HG02610 (cell line): Measurements from ENCODE around the gene AKAP9.
A peak's percentile ranks its signal among the peaks of the same experiment; 100 is the strongest.
"Not testable (repeated sequence)": the region's sequence is repeated elsewhere in the genome, so short reads cannot be mapped to it uniquely, and the experiment has no call there.

Experiments
- ATAC-seq: cut with Tn5 transposase; IDR thresholded peaks from one replicate; pipeline ENCODE4 v1.9.1; 2021; ENCODE audit warnings: mild to moderate bottlenecking, moderate library complexity; ENCODE audit not compliant: unreplicated experiment

The AKAP9 gene

DNA sequence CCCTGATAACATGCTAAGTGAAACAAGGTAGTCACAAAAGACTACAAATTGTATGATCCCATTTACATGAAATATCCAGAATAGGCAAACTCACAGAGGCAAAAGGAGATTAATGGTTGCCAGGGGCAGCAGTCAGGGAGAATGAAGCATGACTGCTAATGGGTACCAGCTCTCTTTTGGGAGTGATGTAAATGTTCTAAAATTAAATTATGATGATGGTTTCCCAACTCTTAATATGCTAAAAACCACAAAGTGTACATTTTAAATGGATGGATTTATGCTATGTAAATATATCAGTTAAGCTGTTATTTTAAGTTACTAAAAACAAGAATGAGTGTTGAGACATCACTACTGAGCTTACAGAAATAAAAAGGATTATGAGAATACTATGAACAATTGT, 181.0 kb downstream of the AKAP9 start:
- ATAC-seq, result no peak

DNA sequence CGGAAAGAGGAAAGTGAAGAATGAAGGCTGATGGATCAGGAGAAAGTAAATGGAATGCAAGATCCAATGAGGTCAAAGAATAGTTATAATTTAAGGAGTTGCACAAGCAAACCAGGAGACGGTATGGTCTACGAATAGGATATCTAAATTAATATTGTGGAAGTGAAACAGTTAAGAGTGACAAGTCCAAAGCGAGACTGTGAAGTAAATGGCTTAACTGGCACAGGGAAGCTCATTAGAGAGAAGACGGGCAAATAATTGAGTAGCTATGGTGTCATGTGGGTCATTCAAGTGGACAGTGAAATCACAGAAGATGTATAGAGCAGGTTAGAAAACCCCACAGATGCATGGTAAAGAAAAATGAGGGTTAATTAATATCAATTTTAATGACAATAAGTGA, 190.4 kb downstream of the AKAP9 start:
- no peak for ATAC-seq

DNA sequence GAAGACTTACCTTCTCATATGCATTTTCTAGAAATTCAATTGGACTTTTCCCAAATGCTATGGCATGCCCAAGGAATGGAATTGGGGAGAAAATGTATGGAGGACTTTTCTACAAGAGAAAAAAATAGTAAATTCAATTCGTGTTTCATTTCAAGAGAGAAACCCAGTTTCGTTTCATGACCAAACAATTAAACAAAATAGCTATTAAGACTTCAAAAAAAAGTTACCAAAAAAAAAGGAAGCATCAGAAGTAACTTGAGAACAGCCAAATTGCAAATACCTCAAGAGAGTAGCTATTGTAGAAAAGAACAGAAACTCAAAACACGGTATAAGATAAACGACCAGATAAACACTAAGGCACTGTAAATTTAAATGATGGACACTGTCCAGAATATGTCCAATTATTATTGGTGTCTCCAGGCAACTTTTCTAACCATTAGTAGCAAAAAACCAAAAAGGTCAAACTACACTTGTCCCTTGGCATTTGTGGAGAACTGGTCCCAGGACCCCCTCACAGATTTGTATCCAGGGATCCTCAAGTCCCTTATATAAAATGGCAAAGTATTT, 191.2 kb downstream of the AKAP9 start:
- ATAC-seq, result no peak

DNA sequence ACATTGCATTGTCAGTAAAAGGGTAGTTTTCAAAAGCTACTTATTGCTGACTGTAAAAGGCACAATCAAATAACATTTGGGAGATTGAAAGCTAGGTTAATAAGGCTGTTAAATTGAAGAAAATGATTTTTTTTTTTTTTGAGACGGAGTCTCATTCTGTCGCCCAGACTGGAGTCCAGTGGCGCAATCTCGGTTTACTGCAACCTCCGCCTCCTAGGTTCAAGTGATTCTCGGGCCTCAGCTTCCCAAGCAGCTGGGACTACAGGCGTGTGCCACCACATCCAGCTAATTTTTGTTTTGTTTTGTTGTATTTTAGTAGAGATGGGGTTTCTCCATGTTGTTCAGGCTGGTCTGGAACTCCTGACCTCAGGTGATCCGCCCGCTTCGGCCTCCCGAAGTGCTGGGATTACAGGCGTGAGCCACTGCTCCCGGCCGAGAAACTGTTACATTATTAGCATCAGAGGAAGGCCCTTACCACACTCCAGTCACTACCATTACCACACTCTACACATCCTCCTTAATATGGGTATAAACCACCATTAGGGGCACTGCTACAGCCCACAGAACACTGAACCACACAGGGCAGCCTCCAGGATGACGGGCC, 192.6 kb downstream of the AKAP9 start:
- ATAC-seq, result peak; percentile 12

DNA sequence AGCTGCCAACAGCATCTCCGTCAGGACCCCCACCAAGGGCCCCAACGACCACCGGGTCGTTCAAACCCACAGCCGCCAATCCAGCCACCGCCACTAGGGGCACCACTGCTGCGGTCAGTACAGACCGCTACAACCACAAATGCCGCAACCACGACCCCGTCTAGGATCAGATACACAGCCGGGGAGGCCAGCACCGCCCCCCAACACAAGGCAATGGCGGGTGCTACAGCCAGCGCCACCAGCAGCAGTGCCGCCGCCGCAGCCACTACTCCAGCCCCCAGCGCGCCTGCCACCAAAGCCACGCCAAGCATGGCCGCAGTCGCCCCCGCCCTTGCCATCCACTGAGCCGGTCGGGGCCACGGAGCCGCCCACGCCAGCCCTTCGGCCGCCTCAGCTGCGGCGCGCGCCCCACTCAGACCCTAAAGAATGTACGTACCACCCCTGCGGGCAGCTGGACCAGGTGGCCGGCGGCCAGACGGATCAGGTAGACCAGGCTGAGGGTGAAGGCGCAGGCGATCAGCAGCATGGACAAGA, 193.1 kb downstream of the AKAP9 start:
- peak; percentile 25 for ATAC-seq

DNA sequence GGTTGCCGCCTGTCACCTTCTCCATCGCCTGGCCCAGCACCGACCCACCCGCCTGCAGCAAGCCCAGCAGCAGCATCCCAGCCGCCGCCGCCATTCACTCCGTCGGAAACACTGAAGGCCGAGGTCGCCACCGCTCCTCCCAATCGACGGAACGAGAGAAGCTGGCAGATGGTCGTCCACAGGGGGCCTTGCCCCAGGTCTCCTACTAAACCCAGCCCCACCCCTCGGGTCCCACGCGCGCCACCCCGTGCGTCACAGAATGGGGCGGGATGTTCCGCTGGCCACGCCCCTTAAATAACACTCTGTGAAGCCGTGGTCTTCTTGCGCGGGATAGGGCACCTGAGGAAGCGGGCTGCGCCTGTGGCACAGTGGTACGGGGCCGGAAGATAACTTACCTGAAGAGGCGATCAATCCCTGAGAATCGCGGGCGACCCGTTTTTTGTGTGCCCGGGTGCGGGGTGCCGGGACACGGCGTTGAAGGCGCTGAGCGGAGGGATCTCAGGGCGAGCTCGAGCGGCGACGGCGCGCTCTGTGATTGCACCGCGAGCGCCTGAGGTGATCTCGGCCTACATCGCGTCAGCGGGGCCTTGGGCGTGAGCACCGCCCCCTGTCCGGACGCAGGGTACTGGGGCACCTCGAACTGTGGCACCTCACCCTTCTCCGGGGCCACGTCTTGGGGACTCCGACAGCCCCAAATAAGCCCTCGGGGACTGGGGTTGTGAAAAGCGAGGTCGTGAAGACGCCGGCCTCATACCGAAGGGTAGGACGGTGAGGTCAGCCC, 193.8 kb downstream of the AKAP9 start, which contains the start of gene CYP51A1:
Gene CYP51A1 (minus strand): TSS at position 207 of the 781 bp plus-strand sequence. CDS start 113 bp downstream, at position 94.
- peak; percentile 93 for ATAC-seq

DNA sequence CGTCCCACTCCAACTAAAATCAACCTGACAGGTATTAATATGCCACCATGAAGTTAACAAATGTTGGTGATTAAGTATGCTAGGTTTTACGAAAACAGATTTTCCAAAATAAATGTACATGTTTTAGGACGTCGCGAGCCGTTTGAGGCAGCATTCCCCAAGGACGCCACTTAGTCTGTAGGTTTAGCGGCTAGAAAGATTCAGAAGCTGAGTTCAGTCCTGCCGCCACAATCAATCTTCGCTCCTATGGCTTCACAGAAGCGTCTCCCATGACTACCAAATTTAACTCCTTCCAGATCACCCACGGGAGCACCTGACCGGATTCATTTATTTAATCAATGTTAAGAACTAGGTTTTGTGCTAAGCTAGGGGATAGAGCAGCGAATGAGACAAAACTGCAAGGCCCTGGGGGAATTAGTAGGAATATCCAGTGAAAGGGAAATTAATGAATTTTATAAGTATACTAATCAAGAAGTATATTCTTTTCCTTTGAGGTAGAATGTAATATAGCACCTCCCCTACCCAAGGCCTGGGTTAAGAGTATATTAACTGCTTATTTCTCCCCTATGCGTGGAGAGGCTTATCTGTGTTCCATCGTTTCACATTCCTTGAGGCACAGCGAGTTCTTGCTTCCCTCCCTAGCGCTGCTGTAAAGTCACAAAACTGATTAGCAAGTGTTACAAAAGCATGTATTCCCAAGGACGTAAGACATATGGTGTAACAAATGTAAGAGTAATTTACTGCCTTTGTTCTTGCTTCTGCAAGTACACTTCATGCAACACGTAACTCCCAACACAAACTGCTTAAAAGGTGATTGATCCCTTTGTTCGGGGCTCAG, 194.6 kb downstream of the AKAP9 start:
- ATAC-seq, result no peak

DNA sequence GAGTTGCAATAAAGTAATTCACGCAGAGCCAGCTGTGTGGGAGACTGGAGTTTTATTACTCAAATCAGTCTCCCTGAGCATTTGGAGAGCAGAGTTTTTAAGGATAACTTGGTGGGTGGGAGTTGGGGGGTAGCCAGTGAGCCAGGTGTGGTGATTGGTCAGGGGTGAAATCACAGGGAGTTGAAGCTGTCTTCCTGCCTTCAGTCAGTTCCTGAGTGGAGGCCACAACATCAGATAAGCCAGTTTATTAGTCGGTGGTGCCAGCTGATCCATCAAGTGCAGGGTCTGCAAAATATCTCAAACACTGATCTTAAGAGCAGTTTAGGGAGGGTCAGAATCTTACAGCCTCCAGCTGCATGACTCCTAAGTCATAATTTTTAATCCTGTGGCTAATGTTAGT, 196.9 kb downstream of the AKAP9 start:
- ATAC-seq, result no peak

DNA sequence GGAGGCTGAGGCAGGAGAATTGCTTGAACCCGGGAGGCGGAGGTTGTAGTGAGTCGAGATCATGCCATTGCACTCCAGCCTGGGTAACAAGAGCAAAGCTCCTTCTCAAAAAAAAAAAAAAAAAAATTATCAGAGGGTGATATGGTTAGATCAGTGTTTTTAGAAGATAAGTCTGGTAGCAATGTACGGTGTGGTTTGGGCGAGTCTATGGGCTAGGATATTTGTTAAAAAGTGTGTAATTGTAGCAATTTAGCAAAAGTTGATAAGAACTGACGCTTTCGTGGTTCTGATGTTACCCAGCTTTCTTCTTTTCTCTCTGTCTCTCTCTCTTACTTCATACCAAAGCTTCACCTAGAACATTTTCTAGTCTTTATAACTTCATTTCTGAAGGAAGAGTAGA, 200.5 kb downstream of the AKAP9 start:
- ATAC-seq, result no peak

DNA sequence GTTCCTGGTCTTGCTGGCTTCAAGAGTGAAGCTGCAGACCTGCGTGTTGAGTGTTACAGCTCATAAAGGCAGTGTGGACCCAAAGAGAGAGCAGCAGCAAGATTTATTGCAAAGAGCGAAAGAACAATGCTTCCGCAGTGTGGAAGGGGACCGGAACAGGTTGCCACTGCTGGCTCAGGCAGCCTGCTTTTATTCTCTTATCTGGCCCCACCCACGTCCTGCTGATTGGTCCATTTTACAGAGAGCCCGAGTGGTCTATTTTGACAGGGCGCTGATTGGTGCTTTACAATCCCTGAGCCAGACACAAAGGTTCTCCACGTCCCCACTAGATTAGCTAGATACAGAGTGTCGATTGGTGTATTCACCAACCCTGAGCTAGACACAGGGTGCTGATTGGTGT, 202.1 kb downstream of the AKAP9 start:
- ATAC-seq, result not testable (repeated sequence)

DNA sequence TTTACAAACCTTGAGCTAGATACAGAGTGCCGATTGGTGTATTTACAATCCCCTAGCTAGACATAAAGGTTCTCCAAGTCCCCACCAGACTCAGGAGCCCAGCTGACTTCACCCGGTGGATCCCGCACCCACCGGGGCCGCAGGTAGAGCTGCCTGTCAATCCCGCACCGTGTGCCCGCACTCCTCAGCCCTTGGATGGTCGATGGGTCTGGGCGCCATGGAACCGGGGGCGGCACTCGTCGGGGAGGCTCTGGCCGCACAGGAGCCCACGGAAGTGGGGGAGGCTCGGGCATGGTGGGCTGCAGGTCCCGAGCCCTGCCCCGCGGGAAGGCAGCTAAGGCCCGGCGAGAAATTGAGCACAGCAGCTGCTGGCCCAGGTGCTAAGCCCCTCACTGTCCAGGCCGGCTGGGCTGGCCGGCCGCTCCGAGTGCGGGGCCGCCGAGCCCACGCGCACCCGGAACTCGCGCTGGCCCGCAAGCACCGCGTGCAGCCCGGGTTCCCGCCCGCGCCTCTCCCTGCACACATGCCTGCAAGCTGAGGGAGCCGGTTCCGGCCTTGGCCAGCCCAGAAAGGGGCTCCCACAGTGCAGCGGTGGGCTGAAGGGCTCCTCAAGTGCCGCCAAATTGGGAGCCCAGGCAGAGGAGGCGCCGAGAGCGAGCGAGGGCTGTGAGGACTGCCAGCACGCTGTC, 202.7 kb downstream of the AKAP9 start:
- ATAC-seq, result not testable (repeated sequence)

DNA sequence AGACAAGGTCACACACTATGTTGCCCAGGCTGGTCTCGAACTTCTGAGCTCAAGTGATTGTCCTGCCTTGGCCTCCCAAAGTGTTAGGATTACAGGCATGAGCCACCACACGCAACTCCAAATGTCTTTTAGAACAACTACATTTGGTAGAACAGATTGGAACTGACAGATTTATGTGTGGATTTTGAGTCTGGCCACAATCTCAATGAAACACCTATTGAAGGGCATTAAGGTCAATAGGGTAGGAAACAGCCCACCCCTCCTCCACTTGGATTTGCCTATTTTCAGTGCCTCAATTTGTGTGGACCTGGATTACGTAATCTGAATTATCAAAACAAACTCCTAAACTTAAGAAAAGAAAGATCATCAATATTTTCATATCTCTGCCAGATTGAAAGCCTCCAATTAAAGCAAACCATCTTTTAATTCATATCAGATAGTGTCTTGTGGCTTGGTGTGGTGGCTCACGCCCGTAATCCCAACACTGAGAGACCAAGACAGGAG, 209.1 kb downstream of the AKAP9 start:
- ATAC-seq, result no peak

DNA sequence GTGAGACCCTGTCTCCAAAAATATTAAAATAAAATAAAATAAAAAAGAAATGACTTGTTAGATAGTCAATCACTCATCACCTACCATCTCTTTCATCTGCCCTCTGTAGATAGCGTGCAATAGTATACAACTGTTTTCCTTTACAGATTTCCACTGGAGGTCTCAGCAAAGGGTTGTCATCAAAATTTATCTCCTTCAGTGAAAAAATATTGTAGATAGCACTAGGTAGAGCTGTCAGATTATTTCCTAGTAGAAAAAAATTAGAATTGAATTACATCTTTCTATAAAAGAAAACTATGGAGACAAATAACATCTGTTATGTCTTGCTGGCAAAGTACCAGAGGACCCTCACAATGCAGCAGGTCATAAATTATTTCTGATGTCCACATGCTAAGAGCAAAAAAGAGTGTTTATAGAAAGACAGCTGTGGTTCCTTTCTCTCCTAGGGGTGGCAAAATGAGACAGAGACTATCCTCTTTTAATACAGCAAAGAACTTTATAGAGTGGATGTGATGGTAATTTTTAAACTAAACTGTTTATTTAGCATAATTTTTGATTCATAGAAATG, 209.9 kb downstream of the AKAP9 start:
- ATAC-seq, result no peak

DNA sequence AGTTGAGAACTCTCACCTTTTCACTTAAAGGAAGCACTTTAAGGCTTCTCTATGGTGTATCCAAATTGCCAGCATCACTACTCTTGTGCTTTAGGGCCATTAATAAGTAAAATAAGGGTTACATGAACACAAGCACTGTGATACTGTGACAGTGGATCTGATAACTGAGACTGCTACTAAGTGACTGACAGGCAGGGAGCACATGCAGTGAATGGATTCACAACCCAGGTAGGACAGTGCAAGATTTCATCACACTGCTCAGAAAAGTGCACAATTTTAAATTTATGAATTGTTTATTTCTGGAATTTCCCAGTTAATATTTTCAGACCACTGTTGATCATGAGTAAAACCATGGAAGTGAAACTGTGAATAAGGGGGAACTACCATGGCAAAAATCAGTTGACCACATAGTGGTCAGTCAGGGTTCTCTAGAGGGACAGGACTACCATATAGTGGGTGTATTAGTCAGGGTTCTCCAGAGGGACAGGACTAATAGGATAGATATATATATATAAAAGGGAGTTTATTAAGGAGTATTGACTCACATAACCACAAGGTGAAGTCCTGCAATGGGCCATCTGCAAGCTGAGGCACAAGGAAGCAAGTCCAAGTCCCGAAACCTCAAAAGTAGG, 214.6 kb downstream of the AKAP9 start:
- no peak for ATAC-seq

DNA sequence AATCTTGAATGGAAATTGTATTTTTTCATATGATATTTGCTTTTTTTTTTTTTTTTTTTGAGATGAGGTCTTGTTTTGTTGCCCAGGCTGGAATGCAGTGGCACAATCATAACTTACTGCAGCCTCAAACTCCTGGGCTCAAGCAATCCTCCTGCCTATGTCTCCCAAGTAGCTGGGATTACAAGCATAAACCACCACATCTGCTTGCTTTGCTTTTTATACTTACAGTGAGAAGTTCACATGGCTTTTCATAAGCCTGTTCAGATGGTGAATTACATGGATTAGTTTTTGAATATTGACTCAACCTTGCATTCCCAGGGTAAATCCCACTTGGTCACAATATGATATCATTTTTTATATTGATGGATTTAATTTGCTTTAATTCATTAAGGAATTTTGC, 216.3 kb downstream of the AKAP9 start:
- no peak for ATAC-seq

DNA sequence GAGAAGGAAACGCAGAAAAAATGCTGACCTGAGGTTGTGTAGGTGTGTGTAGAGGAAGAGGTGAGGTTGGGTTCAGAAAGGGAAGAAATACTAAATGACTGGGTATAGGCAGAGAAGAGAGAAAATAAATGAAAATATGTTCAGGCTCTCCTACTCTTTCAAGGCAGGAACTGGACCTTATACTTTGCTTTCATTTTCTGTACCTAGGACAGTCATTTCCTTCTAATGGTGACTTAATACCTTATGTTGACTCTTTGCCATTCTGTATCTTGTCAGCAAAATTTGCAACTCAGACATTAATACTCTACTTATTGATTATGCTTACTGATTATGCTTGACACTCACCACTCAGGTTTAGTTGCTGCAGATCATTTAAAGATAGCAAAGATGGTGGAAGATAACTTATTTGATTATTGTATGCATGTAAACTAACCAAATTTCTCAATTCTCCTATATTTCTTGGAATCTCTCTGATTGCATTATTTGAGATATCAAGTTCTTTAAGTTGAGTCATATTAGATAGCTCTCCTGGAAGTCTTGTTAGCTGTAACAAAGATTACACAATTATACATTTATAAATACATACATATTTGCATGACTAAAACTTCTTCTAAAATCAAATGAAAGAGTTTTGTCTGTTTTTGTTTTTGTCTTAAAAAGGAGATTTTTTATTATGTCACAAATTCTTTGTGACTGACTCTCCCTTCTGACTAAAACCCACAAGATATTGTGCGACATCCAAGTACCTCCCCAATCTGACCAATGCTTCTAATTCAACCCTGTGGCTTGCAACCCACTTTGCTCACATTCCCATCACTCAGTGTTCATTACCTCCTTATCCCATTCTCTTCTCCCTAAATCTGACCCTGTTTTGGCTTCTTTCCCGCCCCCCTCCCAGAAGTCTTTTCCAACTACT, 218.3 kb downstream of the AKAP9 start:
- peak; percentile 91 for ATAC-seq
